T-cell (primary cell): ENCODE data around the gene CHDH. TPM values are rescaled to one million over a fixed set of nuclear protein-coding genes. Genes with fewer than 3 reads are reported as not detected.

Experiments used
- ATAC-seq, 4 experiments: fragments of 200-7000 bp in 3 of 4; fragments of 150-1000 bp in 1 of 4; cut with Tn5 transposase; replicated peaks in 1 of 4; 1 replicate in 3 of 4; 2 replicates in 1 of 4; pipeline ENCODE4 v1.10.0; 2021; ENCODE audit warnings: moderate library complexity in 3 of 4, mild to moderate bottlenecking in 2 of 4, moderate number of reproducible peaks in 1 of 4
- CTCF ChIA-PET, 2 donors: fragments of 300-600 bp; sonication (Branson Sonifier 250); formaldehyde crosslinking; loops; one replicate each; lab custom pipeline; 2022; ENCODE audit warnings: antibody characterized with exemption in 2 of 2; lab: Charles Lee
- POLR2A ChIA-PET, 2 donors: fragments of 300-600 bp; sonication (Branson Sonifier 250); formaldehyde crosslinking; loops; one replicate each; lab custom pipeline; 2022; ENCODE audit warnings: antibody characterized with exemption in 2 of 2; lab: Charles Lee
- DNase-seq, 35 experiments: peaks; one replicate each; pipeline versions ENCODE4 v3.0.0 to v3.0.0-alpha.2; 2013 to 2023
- H3K27ac ChIP-seq: one replicate; pipeline ENCODE4 v1.5.1; 2013; ENCODE audit warnings: low read length
- H3K27me3 ChIP-seq, 2 experiments: replicated peaks in 1 of 2; 1 replicate in 1 of 2; 2 replicates in 1 of 2; pipeline versions ENCODE4 v1.6.1 to v1.7.0; 2013; ENCODE audit warnings: low read length in 1 of 2, mixed read lengths in 1 of 2; ENCODE audit not compliant: control insufficient read depth in 2 of 2, insufficient read depth in 2 of 2; ENCODE audit errors: extremely low read depth in 1 of 2
- H3K36me3 ChIP-seq, 2 donors: 1 replicate in 1 of 2; 2 replicates in 1 of 2; pipeline versions ENCODE4 v1.6.1 to v1.7.0; 2013; ENCODE audit warnings: low read length in 1 of 2; ENCODE audit not compliant: control insufficient read depth in 2 of 2, insufficient read depth in 1 of 2; ENCODE audit errors: extremely low read depth in 1 of 2
- H3K4me1 ChIP-seq, 2 experiments: 1 replicate in 1 of 2; 2 replicates in 1 of 2; pipeline versions ENCODE4 v1.6.1 to v1.7.0; 2013; ENCODE audit warnings: low read length in 2 of 2, mixed read lengths in 1 of 2; ENCODE audit not compliant: insufficient read depth in 2 of 2, control insufficient read depth in 1 of 2; ENCODE audit errors: extremely low read depth in 1 of 2
- H3K4me3 ChIP-seq, 2 donors: 1 replicate in 1 of 2; 2 replicates in 1 of 2; pipeline versions ENCODE4 v1.5.1 to v1.7.0; 2013; ENCODE audit warnings: mild to moderate bottlenecking in 2 of 2, low read length in 1 of 2, moderate library complexity in 1 of 2; ENCODE audit not compliant: control insufficient read depth in 1 of 2; ENCODE audit errors: extremely low read depth in 1 of 2
- H3K9me3 ChIP-seq: 2 replicates; pipeline ENCODE4 v1.7.0; 2013
- H3K27ac Mint-ChIP-seq, 2 donors: one replicate each; pipeline ENCODE4 v1.8.0; 2020 to 2021; ENCODE audit warnings: mild to moderate bottlenecking in 2 of 2, mixed read lengths in 2 of 2
- H3K27me3 Mint-ChIP-seq, 2 donors: one replicate each; pipeline ENCODE4 v1.8.0; 2021 to 2022; ENCODE audit warnings: mixed read lengths in 2 of 2
- H3K36me3 Mint-ChIP-seq: one replicate; pipeline ENCODE4 v1.8.0; 2021; ENCODE audit warnings: mixed read lengths
- H3K4me1 Mint-ChIP-seq, 3 donors: one replicate each; pipeline ENCODE4 v1.8.0; 2020 to 2022; ENCODE audit warnings: mixed read lengths in 3 of 3, mild to moderate bottlenecking in 1 of 3
- H3K4me3 Mint-ChIP-seq, 3 donors: one replicate each; pipeline ENCODE4 v1.8.0; 2020 to 2022; ENCODE audit warnings: mild to moderate bottlenecking in 3 of 3, mixed read lengths in 3 of 3, moderate library complexity in 3 of 3
- H3K9me3 Mint-ChIP-seq, 3 donors: one replicate each; pipeline ENCODE4 v1.8.0; 2020 to 2022; ENCODE audit warnings: mixed read lengths in 3 of 3
- WGBS: methylation state at CpG from one replicate; pipeline ENCODE4 v1.1.5; 2013; ENCODE audit warnings: missing lambda C conversion rate; ENCODE audit not compliant: insufficient coverage; 5-methylcytosine and 5-hydroxymethylcytosine counted together
- total RNA-seq, 35 experiments: library from RNA in 6 of 35; stranded (reverse) in 6 of 35; fragments of 120-200 nt in 1 of 35; gene quantifications; one replicate each; pipeline versions ENCODE4 v1.2.1 to v1.2.4 and lab custom pipeline; 2013 to 2026

CHDH gene
- total RNA-seq, 5 donors from 2014 or later (not counting 1 experiment from before 2014, with no cell fraction given): 0.18 to 2.3 (median 0.72) TPM

GRCh38 chr3:53774414-53774813, 71.8 kb downstream of the CHDH start:
- no peak overlapping the region for H3K27ac ChIP-seq
- H3K27me3 ChIP-seq: peaks cover 0 to 10% of the 10 kb centered on the region in 2 experiments
- H3K4me3 Mint-ChIP-seq: no peak overlapping the region
- H3K27me3 Mint-ChIP-seq: peaks cover 4 to 7% of the 10 kb centered on the region in 2 donors
- H3K4me3 ChIP-seq: no peak overlapping the region
- ChIA-PET POLR2A (no interaction called here), CTCF (no interaction called here)
- no peaks in the 10 kb centered on the region for H3K4me1 Mint-ChIP-seq
- WGBS: no CpG with 5 or more reads among the region's 8 CpGs
- no peaks in the 10 kb centered on the region for H3K9me3 Mint-ChIP-seq
- ATAC-seq: no peak
- H3K4me1 ChIP-seq: no peaks in the 10 kb centered on the region
- DNase-seq: no peak
- no peaks in the 10 kb centered on the region for H3K36me3 ChIP-seq
- no peak overlapping the region for H3K27ac Mint-ChIP-seq
- no peaks in the 10 kb centered on the region for H3K9me3 ChIP-seq
- no peaks in the 10 kb centered on the region for H3K36me3 Mint-ChIP-seq

- no peak overlapping the region for H3K27ac ChIP-seq
- POLR2A ChIA-PET: no interaction called here
- Mint-ChIP-seq H3K27me3 (peaks cover 4 to 9% of the 10 kb centered on the region in 2 donors), H3K27ac (no peak overlapping the region), H3K9me3 (no peaks in the 10 kb centered on the region), H3K4me1 (no peaks in the 10 kb centered on the region), H3K36me3 (no peaks in the 10 kb centered on the region), H3K4me3 (no peak overlapping the region)
- peaks cover 0 to 13% of the 10 kb centered on the region in 2 experiments for H3K27me3 ChIP-seq
- CTCF ChIA-PET: no interaction called here
- H3K36me3 ChIP-seq: no peaks in the 10 kb centered on the region
- 65% methylated on average over 10 of the region's 10 CpGs for WGBS
- DNase-seq (no peak), ATAC-seq (no peak)
- H3K4me1 ChIP-seq: no peaks in the 10 kb centered on the region
- no peak overlapping the region for H3K4me3 ChIP-seq
- H3K9me3 ChIP-seq: no peaks in the 10 kb centered on the region
Measured at GRCh38 chr3:53773611-53774368, 72.4 kb downstream of the CHDH start.

GRCh38 chr3:53773021-53773436, 73.2 kb downstream of the CHDH start:
- no peaks in the 10 kb centered on the region for H3K9me3 Mint-ChIP-seq
- ATAC-seq (no peak), DNase-seq (no peak)
- H3K36me3 Mint-ChIP-seq: no peaks in the 10 kb centered on the region
- Histone ChIP-seq H3K36me3 (no peaks in the 10 kb centered on the region), H3K9me3 (no peaks in the 10 kb centered on the region), H3K27me3 (peaks cover 0 to 16% of the 10 kb centered on the region in 2 experiments), H3K4me3 (no peak overlapping the region), H3K4me1 (no peaks in the 10 kb centered on the region), H3K27ac (no peak overlapping the region)
- H3K4me1 Mint-ChIP-seq: no peaks in the 10 kb centered on the region
- peaks cover 4 to 9% of the 10 kb centered on the region in 2 donors for H3K27me3 Mint-ChIP-seq
- 87% methylated on average over 5 of the region's 5 CpGs for WGBS
- H3K4me3 Mint-ChIP-seq: no peak overlapping the region
- no peak overlapping the region for H3K27ac Mint-ChIP-seq
- POLR2A ChIA-PET: no interaction called here
- CTCF ChIA-PET: no interaction called here

- ChIA-PET POLR2A (no interaction called here), CTCF (no interaction called here)
- Histone ChIP-seq H3K27ac (no peak overlapping the region), H3K4me3 (no peak overlapping the region), H3K9me3 (no peaks in the 10 kb centered on the region), H3K36me3 (no peaks in the 10 kb centered on the region), H3K4me1 (no peaks in the 10 kb centered on the region), H3K27me3 (peaks cover 0 to 20% of the 10 kb centered on the region in 2 experiments)
- Mint-ChIP-seq H3K27ac (no peak overlapping the region), H3K36me3 (no peaks in the 10 kb centered on the region), H3K4me1 (no peaks in the 10 kb centered on the region), H3K4me3 (no peak overlapping the region), H3K27me3 (peaks cover 4 to 9% of the 10 kb centered on the region in 2 donors), H3K9me3 (no peaks in the 10 kb centered on the region)
- DNase-seq (no peak), ATAC-seq (no peak)
- WGBS: 94% methylated on average over 13 of the region's 14 CpGs
Measured at GRCh38 chr3:53772562-53772961, 73.7 kb downstream of the CHDH start.

GRCh38 chr3:53768478-53769459, 77.5 kb downstream of the CHDH start:
- H3K27me3 Mint-ChIP-seq: peaks cover 6 to 8% of the 10 kb centered on the region in 2 donors
- H3K27ac Mint-ChIP-seq: no peak overlapping the region
- H3K4me1 ChIP-seq: no peaks in the 10 kb centered on the region
- POLR2A ChIA-PET: no interaction called here
- H3K27ac ChIP-seq: no peak overlapping the region
- H3K36me3 Mint-ChIP-seq: no peaks in the 10 kb centered on the region
- no peak overlapping the region for H3K4me3 Mint-ChIP-seq
- no peaks in the 10 kb centered on the region for H3K9me3 ChIP-seq
- CTCF ChIA-PET: no interaction called here
- WGBS: 57% methylated on average over 6 of the region's 12 CpGs
- DNase-seq: no peak
- ATAC-seq: no peak
- H3K9me3 Mint-ChIP-seq: no peaks in the 10 kb centered on the region
- H3K4me1 Mint-ChIP-seq: no peaks in the 10 kb centered on the region
- no peak overlapping the region for H3K4me3 ChIP-seq
- no peaks in the 10 kb centered on the region for H3K36me3 ChIP-seq
- H3K27me3 ChIP-seq: peaks cover 0 to 27% of the 10 kb centered on the region in 2 experiments

- no peaks in the 10 kb centered on the region for H3K9me3 ChIP-seq
- H3K27ac ChIP-seq: no peak overlapping the region
- CTCF ChIA-PET: no interaction called here
- POLR2A ChIA-PET: no interaction called here
- no peaks in the 10 kb centered on the region for H3K36me3 ChIP-seq
- H3K4me1 ChIP-seq: no peaks in the 10 kb centered on the region
- 77% methylated on average over 4 of the region's 7 CpGs for WGBS
- Mint-ChIP-seq H3K27me3 (peaks cover 6 to 8% of the 10 kb centered on the region in 2 donors), H3K27ac (no peak overlapping the region), H3K9me3 (no peaks in the 10 kb centered on the region), H3K36me3 (no peaks in the 10 kb centered on the region), H3K4me1 (no peaks in the 10 kb centered on the region), H3K4me3 (no peak overlapping the region)
- DNase-seq (no peak), ATAC-seq (no peak)
- H3K27me3 ChIP-seq: peaks cover 0 to 29% of the 10 kb centered on the region in 2 experiments
- no peak overlapping the region for H3K4me3 ChIP-seq
Measured at GRCh38 chr3:53766706-53767105, 79.5 kb downstream of the CHDH start.
